GM19397 (cell line): ENCODE results near the gene SMIM28.

Experiments
- ATAC-seq: cut with Tn5 transposase; IDR thresholded peaks from one replicate; pipeline ENCODE4 v1.9.1; 2021; ENCODE audit warnings: mild to moderate bottlenecking, moderate library complexity; ENCODE audit not compliant: unreplicated experiment

The SMIM28 gene

GRCh38 chr6:138372711-138373463 lies 4.8 kb upstream of the SMIM28 start:
- ATAC-seq, result no peak

- ATAC-seq, result no peak
Measured at GRCh38 chr6:138374230-138374629, 3.5 kb upstream of the SMIM28 start.

GRCh38 chr6:138374815-138375214 lies 2.9 kb upstream of the SMIM28 start:
- ATAC-seq, result no peak

GRCh38 chr6:138377042-138377441 lies 663 bp upstream of the SMIM28 start:
- no peak for ATAC-seq

- ATAC-seq, result no peak
Measured at GRCh38 chr6:138378463-138378862, 758 bp downstream of the SMIM28 start.

- no peak for ATAC-seq
Measured at GRCh38 chr6:138382498-138383265, 5.0 kb downstream of the SMIM28 start.

- no peak for ATAC-seq
Measured at GRCh38 chr6:138383776-138384175, 6.1 kb downstream of the SMIM28 start.

- no peak for ATAC-seq
Measured at GRCh38 chr6:138386897-138387296, 9.2 kb downstream of the SMIM28 start.

- no peak for ATAC-seq
Measured at GRCh38 chr6:138387577-138388368, 10.1 kb downstream of the SMIM28 start.

GRCh38 chr6:138389551-138389950 lies 11.8 kb downstream of the SMIM28 start:
- ATAC-seq, result no peak

- ATAC-seq, result no peak
Measured at GRCh38 chr6:138393871-138394783, 16.4 kb downstream of the SMIM28 start.

GRCh38 chr6:138396709-138397108 lies 19.0 kb downstream of the SMIM28 start:
- ATAC-seq, result no peak

- no peak for ATAC-seq
Measured at GRCh38 chr6:138397128-138398122, 19.7 kb downstream of the SMIM28 start.

- ATAC-seq, result no peak
Measured at GRCh38 chr6:138400326-138400725, 22.6 kb downstream of the SMIM28 start.

- no peak for ATAC-seq
Measured at GRCh38 chr6:138401960-138402837, 24.5 kb downstream of the SMIM28 start.

- ATAC-seq, result no peak
Measured at GRCh38 chr6:138402838-138403187, 25.1 kb downstream of the SMIM28 start.

GRCh38 chr6:138403324-138403800 lies 25.7 kb downstream of the SMIM28 start:
- peak; percentile 4 for ATAC-seq
